ENCODE data around the gene OSBPL10.

- TF ChIP-seq, protein P1, sequence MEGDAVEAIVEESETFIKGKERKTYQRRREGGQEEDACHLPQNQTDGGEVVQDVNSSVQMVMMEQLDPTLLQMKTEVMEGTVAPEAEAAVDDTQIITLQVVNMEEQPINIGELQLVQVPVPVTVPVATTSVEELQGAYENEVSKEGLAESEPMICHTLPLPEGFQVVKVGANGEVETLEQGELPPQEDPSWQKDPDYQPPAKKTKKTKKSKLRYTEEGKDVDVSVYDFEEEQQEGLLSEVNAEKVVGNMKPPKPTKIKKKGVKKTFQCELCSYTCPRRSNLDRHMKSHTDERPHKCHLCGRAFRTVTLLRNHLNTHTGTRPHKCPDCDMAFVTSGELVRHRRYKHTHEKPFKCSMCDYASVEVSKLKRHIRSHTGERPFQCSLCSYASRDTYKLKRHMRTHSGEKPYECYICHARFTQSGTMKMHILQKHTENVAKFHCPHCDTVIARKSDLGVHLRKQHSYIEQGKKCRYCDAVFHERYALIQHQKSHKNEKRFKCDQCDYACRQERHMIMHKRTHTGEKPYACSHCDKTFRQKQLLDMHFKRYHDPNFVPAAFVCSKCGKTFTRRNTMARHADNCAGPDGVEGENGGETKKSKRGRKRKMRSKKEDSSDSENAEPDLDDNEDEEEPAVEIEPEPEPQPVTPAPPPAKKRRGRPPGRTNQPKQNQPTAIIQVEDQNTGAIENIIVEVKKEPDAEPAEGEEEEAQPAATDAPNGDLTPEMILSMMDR (IDR thresholded peaks at IDR 0.05), result no peak
- no peak for TF ChIP-seq POLR2A (IDR thresholded peaks at IDR 0.05)
These were observed 12.6 kb downstream of the OSBPL10 start for GRCh38 chr3:31968369-31968926.
